GM23338 (cell line): Measurements from ENCODE around the gene PPP4C. TPM values are rescaled to one million over a fixed set of nuclear protein-coding genes. Genes with fewer than 3 reads are reported as not detected.

Source experiments
- ATAC-seq: fragments of 200-7000 bp; cut with Tn5 transposase; 3 replicates; pipeline ENCODE4 v1.9.1; 2020
- DNase-seq: peaks from one replicate; pipeline ENCODE4 v3.0.0-alpha.2; 2015; ENCODE audit warnings: low spot score
- H2AFZ ChIP-seq: fragments of 200-600 bp; sonication (generic); 2 replicates; pipeline ENCODE4 v1.8.0; 2016; ENCODE audit warnings: antibody characterized with exemption, mild to moderate bottlenecking, moderate library complexity
- H3F3A ChIP-seq: fragments of 200-600 bp; sonication (generic); replicated peaks from 2 replicates; pipeline ENCODE4 v1.8.0; 2017; ENCODE audit warnings: antibody characterized with exemption, mixed run types, low read depth
- H3K27ac ChIP-seq: fragments of 200-600 bp; sonication (generic); 2 replicates; pipeline ENCODE4 v1.6.1; 2016; ENCODE audit warnings: low read depth
- H3K27me3 ChIP-seq: fragments of 200-600 bp; sonication (generic); 2 replicates; pipeline ENCODE4 v1.8.0; 2016; ENCODE audit warnings: mild to moderate bottlenecking, mixed run types, moderate library complexity; ENCODE audit not compliant: insufficient read depth
- H3K36me3 ChIP-seq: fragments of 200-600 bp; sonication (generic); 2 replicates; pipeline ENCODE4 v1.8.0; 2016; ENCODE audit warnings: mild to moderate bottlenecking; ENCODE audit not compliant: insufficient read depth
- H3K4me1 ChIP-seq: fragments of 200-600 bp; sonication (generic); 2 replicates; pipeline ENCODE4 v1.8.0; 2016; ENCODE audit warnings: mild to moderate bottlenecking, moderate library complexity; ENCODE audit not compliant: insufficient read depth
- H3K4me2 ChIP-seq: fragments of 200-600 bp; sonication (generic); 2 replicates; pipeline ENCODE4 v1.7.1; 2017; ENCODE audit warnings: mixed run types
- H3K4me3 ChIP-seq: fragments of 200-600 bp; sonication (generic); 2 replicates; pipeline ENCODE4 v1.6.1; 2016; ENCODE audit warnings: mixed run types
- H3K79me2 ChIP-seq: fragments of 200-600 bp; sonication (generic); replicated peaks from 2 replicates; pipeline ENCODE4 v1.8.0; 2017; ENCODE audit warnings: mild to moderate bottlenecking; ENCODE audit not compliant: insufficient read depth
- H3K9me2 ChIP-seq: fragments of 200-600 bp; sonication (generic); 2 replicates; pipeline ENCODE4 v1.8.0; 2017; ENCODE audit not compliant: insufficient read depth
- H4K20me1 ChIP-seq: fragments of 200-600 bp; sonication (generic); replicated peaks from 2 replicates; pipeline ENCODE4 v1.8.0; 2017; ENCODE audit warnings: mild to moderate bottlenecking; ENCODE audit not compliant: insufficient read depth
- H3K27ac Mint-ChIP-seq: 2 replicates; pipeline ENCODE4 v1.8.0; 2020; ENCODE audit warnings: inconsistent platforms, mild to moderate bottlenecking, moderate library complexity, mixed read lengths
- H3K27me3 Mint-ChIP-seq: 3 replicates; pipeline ENCODE4 v1.8.0; 2022; ENCODE audit warnings: low read depth, mild to moderate bottlenecking, moderate library complexity, mixed read lengths, inconsistent platforms; ENCODE audit not compliant: insufficient read depth, poor library complexity
- H3K36me3 Mint-ChIP-seq: 3 replicates; pipeline ENCODE4 v1.8.0; 2021; ENCODE audit warnings: low read depth, mild to moderate bottlenecking, inconsistent platforms, moderate library complexity, mixed read lengths
- H3K4me1 Mint-ChIP-seq: 3 replicates; pipeline ENCODE4 v1.8.0; 2020; ENCODE audit warnings: mild to moderate bottlenecking, inconsistent platforms, mixed read lengths
- H3K4me3 Mint-ChIP-seq: 3 replicates; pipeline ENCODE4 v1.8.0; 2021; ENCODE audit warnings: moderate library complexity, mild to moderate bottlenecking, inconsistent platforms, mixed read lengths
- H3K9me3 Mint-ChIP-seq: 3 replicates; pipeline ENCODE4 v1.8.0; 2020; ENCODE audit warnings: moderate library complexity, mild to moderate bottlenecking, inconsistent platforms, mixed read lengths
- CREB1 ChIP-seq: fragments of 250-450 bp; sonication (Bioruptor Pico); IDR thresholded peaks from 2 replicates; pipeline ENCODE4 v1.5.0; 2020; ENCODE audit warnings: low read depth, mild to moderate bottlenecking, moderate library complexity
- CTCF ChIP-seq, 2 experiments: fragments of 200-600 bp in 1 of 2; sonication (generic) in 1 of 2; conservative IDR thresholded peaks; 2 replicates each; pipeline versions ENCODE4 v1.5.1 to v1.6.1; 2016 to 2017; ENCODE audit warnings: antibody characterized with exemption in 2 of 2, low read depth in 2 of 2, mild to moderate bottlenecking in 2 of 2, moderate library complexity in 1 of 2
- ETS1 ChIP-seq: IDR thresholded peaks from 2 replicates; pipeline ENCODE4 v1.6.1; 2016; ENCODE audit warnings: antibody characterized with exemption
- EZH2 ChIP-seq: fragments of 200-600 bp; sonication (generic); IDR thresholded peaks from one replicate; pipeline ENCODE4 v1.8.0; 2017; ENCODE audit warnings: antibody characterized with exemption, mild to moderate bottlenecking, low read depth; ENCODE audit not compliant: unreplicated experiment
- EZH2phosphoT487 ChIP-seq: fragments of 200-600 bp; sonication (generic); IDR thresholded peaks from one replicate; pipeline ENCODE4 v1.8.1; 2018; ENCODE audit warnings: antibody characterized with exemption; ENCODE audit not compliant: unreplicated experiment
- JUNB ChIP-seq: IDR thresholded peaks from one replicate; pipeline ENCODE4 v1.6.1; 2016; ENCODE audit warnings: antibody characterized with exemption; ENCODE audit not compliant: unreplicated experiment
- NANOG ChIP-seq: IDR thresholded peaks from 2 replicates; pipeline ENCODE4 v1.6.1; 2016; ENCODE audit warnings: antibody characterized with exemption, borderline replicate concordance
- POLR2AphosphoS5 ChIP-seq: IDR thresholded peaks from 2 replicates; pipeline ENCODE4 v1.6.1; 2016; ENCODE audit warnings: antibody characterized with exemption, low read depth
- STAT1 ChIP-seq: IDR thresholded peaks from one replicate; pipeline ENCODE4 v1.6.1; 2016; ENCODE audit warnings: antibody characterized with exemption; ENCODE audit not compliant: unreplicated experiment
- ZNF114 ChIP-seq: fragments of 250-450 bp; sonication (Bioruptor Pico); IDR thresholded peaks from 2 replicates; pipeline ENCODE4 v1.5.0; 2020; ENCODE audit warnings: mild to moderate bottlenecking, moderate library complexity
- ZNF331 ChIP-seq: fragments of 250-450 bp; sonication (Bioruptor Pico); IDR thresholded peaks from 2 replicates; pipeline ENCODE4 v1.5.0; 2020; ENCODE audit warnings: low read depth, mild to moderate bottlenecking, moderate library complexity
- polyA plus RNA-seq: library from polyadenylated mRNA; unstranded; fragments of >200 nt; fragmentation: Nextera tagmentation; extraction: Ambion mirVana; gene quantifications from 2 replicates; pipeline ENCODE4 v1.2.1, GENCODE V29; 2016
- total RNA-seq: library from RNA; depleted of rRNA; stranded (reverse); fragments of >200 nt; shearing (Covaris generic); gene quantifications from 2 replicates; pipeline ENCODE4 v1.2.3, GENCODE V29; 2014
- TF ChIP-seq, protein P1 (sequence below): fragments of 250-450 bp; sonication (Bioruptor Pico); IDR thresholded peaks from 2 replicates; pipeline ENCODE4 v1.5.0; 2020; ENCODE audit warnings: mild to moderate bottlenecking, moderate library complexity
- TF ChIP-seq, protein P2 (sequence below): IDR thresholded peaks from one replicate; pipeline ENCODE4 v1.6.1; 2018; ENCODE audit warnings: antibody characterized with exemption; ENCODE audit not compliant: unreplicated experiment

Gene PPP4C
- total and polyA plus RNA-seq, 2 experiments from 2014 or later, result 120 to 170 TPM

DNA sequence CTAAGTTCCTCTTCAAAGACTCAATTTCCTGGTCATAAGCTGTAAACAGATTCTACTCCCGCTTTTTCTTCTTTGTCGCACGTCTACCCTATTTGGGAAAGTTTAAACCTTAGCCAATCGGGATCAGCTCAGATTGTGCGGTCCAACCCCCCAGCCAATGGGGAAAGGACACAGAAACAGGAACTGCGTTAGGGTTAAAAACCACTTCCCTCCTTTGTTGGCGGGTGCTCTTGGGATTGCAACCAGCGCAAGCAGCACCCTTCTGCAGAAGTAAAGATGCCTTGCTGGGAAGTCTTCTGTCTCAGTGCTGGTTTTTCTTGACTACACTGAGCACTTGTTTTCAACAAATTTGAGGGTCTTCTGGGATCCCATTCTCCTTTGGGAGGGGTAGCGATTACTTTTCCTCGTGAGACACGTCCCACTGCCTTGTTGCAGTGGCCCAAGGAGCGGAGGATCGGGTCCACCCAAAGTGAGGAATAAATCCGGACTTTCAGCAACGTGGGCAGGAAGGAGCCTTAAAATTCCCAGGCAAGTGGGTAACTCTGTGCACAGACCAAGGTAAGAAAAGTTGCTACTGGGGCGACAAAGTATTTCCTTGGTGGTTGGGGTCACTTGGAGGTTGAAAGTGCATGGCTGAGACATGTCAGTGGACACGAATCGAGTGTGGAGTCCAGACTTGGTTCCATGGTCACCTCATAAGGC is 21.2 kb downstream of the PPP4C start:
- Mint-ChIP-seq H3K4me3 (peak overlapping the region; percentile 69), H3K36me3 (peaks cover 40% of the 10 kb centered on the region), H3K27ac (peak overlapping the region; percentile 95), H3K9me3 (peaks cover 30% of the 10 kb centered on the region), H3K27me3 (peaks cover 22% of the 10 kb centered on the region), H3K4me1 (peaks cover 13% of the 10 kb centered on the region)
- H3K4me3 ChIP-seq, result peak overlapping the region; percentile 54
- no peak for ATAC-seq
- no peak for TF ChIP-seq ZNF114 (CRISPR knock-in tag)
- TF ChIP-seq ZNF331 (CRISPR knock-in tag), result no peak
- TF ChIP-seq POLR2AphosphoS5, result no peak
- TF ChIP-seq NANOG, result no peak
- no peak for TF ChIP-seq EZH2
- no peak for TF ChIP-seq STAT1
- no peak for TF ChIP-seq CTCF (conservative IDR thresholded peaks at IDR 0.05; ENCODE audit: low read depth in 2 of 2)
- TF ChIP-seq, protein P1, sequence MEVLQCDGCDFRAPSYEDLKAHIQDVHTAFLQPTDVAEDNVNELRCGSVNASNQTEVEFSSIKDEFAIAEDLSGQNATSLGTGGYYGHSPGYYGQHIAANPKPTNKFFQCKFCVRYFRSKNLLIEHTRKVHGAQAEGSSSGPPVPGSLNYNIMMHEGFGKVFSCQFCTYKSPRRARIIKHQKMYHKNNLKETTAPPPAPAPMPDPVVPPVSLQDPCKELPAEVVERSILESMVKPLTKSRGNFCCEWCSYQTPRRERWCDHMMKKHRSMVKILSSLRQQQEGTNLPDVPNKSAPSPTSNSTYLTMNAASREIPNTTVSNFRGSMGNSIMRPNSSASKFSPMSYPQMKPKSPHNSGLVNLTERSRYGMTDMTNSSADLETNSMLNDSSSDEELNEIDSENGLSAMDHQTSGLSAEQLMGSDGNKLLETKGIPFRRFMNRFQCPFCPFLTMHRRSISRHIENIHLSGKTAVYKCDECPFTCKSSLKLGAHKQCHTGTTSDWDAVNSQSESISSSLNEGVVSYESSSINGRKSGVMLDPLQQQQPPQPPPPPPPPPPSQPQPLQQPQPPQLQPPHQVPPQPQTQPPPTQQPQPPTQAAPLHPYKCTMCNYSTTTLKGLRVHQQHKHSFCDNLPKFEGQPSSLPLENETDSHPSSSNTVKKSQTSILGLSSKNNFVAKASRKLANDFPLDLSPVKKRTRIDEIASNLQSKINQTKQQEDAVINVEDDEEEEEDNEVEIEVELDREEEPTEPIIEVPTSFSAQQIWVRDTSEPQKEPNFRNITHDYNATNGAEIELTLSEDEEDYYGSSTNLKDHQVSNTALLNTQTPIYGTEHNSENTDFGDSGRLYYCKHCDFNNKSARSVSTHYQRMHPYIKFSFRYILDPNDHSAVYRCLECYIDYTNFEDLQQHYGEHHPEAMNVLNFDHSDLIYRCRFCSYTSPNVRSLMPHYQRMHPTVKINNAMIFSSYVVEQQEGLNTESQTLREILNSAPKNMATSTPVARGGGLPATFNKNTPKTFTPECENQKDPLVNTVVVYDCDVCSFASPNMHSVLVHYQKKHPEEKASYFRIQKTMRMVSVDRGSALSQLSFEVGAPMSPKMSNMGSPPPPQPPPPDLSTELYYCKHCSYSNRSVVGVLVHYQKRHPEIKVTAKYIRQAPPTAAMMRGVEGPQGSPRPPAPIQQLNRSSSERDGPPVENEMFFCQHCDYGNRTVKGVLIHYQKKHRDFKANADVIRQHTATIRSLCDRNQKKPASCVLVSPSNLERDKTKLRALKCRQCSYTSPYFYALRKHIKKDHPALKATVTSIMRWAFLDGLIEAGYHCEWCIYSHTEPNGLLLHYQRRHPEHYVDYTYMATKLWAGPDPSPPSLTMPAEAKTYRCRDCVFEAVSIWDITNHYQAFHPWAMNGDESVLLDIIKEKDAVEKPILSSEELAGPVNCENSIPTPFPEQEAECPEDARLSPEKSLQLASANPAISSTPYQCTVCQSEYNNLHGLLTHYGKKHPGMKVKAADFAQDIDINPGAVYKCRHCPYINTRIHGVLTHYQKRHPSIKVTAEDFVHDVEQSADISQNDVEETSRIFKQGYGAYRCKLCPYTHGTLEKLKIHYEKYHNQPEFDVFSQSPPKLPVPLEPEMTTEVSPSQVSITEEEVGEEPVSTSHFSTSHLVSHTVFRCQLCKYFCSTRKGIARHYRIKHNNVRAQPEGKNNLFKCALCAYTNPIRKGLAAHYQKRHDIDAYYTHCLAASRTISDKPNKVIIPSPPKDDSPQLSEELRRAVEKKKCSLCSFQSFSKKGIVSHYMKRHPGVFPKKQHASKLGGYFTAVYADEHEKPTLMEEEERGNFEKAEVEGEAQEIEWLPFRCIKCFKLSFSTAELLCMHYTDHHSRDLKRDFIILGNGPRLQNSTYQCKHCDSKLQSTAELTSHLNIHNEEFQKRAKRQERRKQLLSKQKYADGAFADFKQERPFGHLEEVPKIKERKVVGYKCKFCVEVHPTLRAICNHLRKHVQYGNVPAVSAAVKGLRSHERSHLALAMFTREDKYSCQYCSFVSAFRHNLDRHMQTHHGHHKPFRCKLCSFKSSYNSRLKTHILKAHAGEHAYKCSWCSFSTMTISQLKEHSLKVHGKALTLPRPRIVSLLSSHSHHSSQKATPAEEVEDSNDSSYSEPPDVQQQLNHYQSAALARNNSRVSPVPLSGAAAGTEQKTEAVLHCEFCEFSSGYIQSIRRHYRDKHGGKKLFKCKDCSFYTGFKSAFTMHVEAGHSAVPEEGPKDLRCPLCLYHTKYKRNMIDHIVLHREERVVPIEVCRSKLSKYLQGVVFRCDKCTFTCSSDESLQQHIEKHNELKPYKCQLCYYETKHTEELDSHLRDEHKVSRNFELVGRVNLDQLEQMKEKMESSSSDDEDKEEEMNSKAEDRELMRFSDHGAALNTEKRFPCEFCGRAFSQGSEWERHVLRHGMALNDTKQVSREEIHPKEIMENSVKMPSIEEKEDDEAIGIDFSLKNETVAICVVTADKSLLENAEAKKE, result no peak
- no peak for TF ChIP-seq JUNB
- TF ChIP-seq CREB1 (CRISPR knock-in tag), result no peak
- TF ChIP-seq EZH2phosphoT487, result no peak
- no peak for TF ChIP-seq ETS1
- TF ChIP-seq, protein P2, sequence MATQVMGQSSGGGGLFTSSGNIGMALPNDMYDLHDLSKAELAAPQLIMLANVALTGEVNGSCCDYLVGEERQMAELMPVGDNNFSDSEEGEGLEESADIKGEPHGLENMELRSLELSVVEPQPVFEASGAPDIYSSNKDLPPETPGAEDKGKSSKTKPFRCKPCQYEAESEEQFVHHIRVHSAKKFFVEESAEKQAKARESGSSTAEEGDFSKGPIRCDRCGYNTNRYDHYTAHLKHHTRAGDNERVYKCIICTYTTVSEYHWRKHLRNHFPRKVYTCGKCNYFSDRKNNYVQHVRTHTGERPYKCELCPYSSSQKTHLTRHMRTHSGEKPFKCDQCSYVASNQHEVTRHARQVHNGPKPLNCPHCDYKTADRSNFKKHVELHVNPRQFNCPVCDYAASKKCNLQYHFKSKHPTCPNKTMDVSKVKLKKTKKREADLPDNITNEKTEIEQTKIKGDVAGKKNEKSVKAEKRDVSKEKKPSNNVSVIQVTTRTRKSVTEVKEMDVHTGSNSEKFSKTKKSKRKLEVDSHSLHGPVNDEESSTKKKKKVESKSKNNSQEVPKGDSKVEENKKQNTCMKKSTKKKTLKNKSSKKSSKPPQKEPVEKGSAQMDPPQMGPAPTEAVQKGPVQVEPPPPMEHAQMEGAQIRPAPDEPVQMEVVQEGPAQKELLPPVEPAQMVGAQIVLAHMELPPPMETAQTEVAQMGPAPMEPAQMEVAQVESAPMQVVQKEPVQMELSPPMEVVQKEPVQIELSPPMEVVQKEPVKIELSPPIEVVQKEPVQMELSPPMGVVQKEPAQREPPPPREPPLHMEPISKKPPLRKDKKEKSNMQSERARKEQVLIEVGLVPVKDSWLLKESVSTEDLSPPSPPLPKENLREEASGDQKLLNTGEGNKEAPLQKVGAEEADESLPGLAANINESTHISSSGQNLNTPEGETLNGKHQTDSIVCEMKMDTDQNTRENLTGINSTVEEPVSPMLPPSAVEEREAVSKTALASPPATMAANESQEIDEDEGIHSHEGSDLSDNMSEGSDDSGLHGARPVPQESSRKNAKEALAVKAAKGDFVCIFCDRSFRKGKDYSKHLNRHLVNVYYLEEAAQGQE, result no peak
- no peaks in the 10 kb centered on the region for H4K20me1 ChIP-seq
- H2AFZ ChIP-seq, result peak overlapping the region; percentile 83; the same call in 1 of the 2 replicates
- H3K4me1 ChIP-seq, result peaks cover 14% of the 10 kb centered on the region
- no peak for DNase-seq
- no peaks in the 10 kb centered on the region for H3K27me3 ChIP-seq
- no peaks in the 10 kb centered on the region; the same call in 1 of the 2 replicates for H3K36me3 ChIP-seq
- H3F3A ChIP-seq, result peaks cover 33% of the 10 kb centered on the region
- H3K9me2 ChIP-seq, result 0 out of 2 replicates have a peak, but pooled peaks cover 9% of the 10 kb centered on the region
- 0 out of 2 replicates have a peak, but pooled peaks cover 8% of the 10 kb centered on the region for H3K79me2 ChIP-seq
- peak overlapping the region; percentile 77 for H3K4me2 ChIP-seq
- H3K27ac ChIP-seq, result peak overlapping the region; percentile 99
